Activated CD8-positive, alpha-beta memory T cell treated with anti-CD3 and anti-CD28 coated beads, Interleukin-2, amount 50 U/mL, for 1 hour (primary cell): ENCODE measurements around the gene BEGAIN.

Source experiments
- DNase-seq: peaks from one replicate; pipeline ENCODE4 v3.0.0-alpha.2; 2020; ENCODE audit errors: extremely low read depth

BEGAIN gene

GRCh38 chr14:100567877-100568163 is 19.4 kb downstream of the BEGAIN start:
- no peak for DNase-seq

GRCh38 chr14:100567009-100567876 is 20.0 kb downstream of the BEGAIN start:
- no peak for DNase-seq

- no peak for DNase-seq
Observed at GRCh38 chr14:100566586-100566985, 20.6 kb downstream of the BEGAIN start.

GRCh38 chr14:100566119-100566518 is 21.1 kb downstream of the BEGAIN start:
- no peak for DNase-seq

GRCh38 chr14:100565650-100566049 is 21.6 kb downstream of the BEGAIN start:
- no peak for DNase-seq

GRCh38 chr14:100564512-100564911 is 22.7 kb downstream of the BEGAIN start:
- DNase-seq = no peak

- no peak for DNase-seq
Observed at GRCh38 chr14:100562751-100563150, 24.5 kb downstream of the BEGAIN start.

GRCh38 chr14:100561005-100561404 is 26.2 kb downstream of the BEGAIN start:
- DNase-seq = no peak

GRCh38 chr14:100560471-100560870 is 26.7 kb downstream of the BEGAIN start:
- no peak for DNase-seq

- no peak for DNase-seq
Observed at GRCh38 chr14:100559455-100559854, 27.8 kb downstream of the BEGAIN start.

GRCh38 chr14:100558966-100559365 is 28.3 kb downstream of the BEGAIN start:
- DNase-seq = no peak

GRCh38 chr14:100558226-100558625 is 29.0 kb downstream of the BEGAIN start:
- no peak for DNase-seq

GRCh38 chr14:100557658-100558057 is 29.6 kb downstream of the BEGAIN start:
- no peak for DNase-seq

- DNase-seq = no peak
Observed at GRCh38 chr14:100556936-100557505, 30.2 kb downstream of the BEGAIN start.

- DNase-seq = no peak
Observed at GRCh38 chr14:100556140-100556475, 31.1 kb downstream of the BEGAIN start.

GRCh38 chr14:100555436-100556139 is 31.6 kb downstream of the BEGAIN start:
- DNase-seq = no peak

GRCh38 chr14:100554696-100555320 is 32.4 kb downstream of the BEGAIN start:
- DNase-seq = no peak

GRCh38 chr14:100554082-100554677 is 33.0 kb downstream of the BEGAIN start:
- DNase-seq = no peak

GRCh38 chr14:100553471-100553870 is 33.7 kb downstream of the BEGAIN start:
- no peak for DNase-seq

GRCh38 chr14:100552524-100553125 is 34.6 kb downstream of the BEGAIN start:
- no peak for DNase-seq

GRCh38 chr14:100551056-100551455 is 36.2 kb downstream of the BEGAIN start:
- no peak for DNase-seq
